NB4 (cell line): ENCODE results near the gene DNAJC15.

Source experiments
- CTCF ChIP-seq: IDR thresholded peaks from one replicate; pipeline ENCODE4 v1.5.1; 2012; ENCODE audit warnings: low read depth, low read length
- POLR2A ChIP-seq: IDR thresholded peaks from 2 replicates; pipeline ENCODE4 v1.6.1; 2011; ENCODE audit warnings: mild to moderate bottlenecking; ENCODE audit not compliant: insufficient read length; ENCODE audit errors: extremely low read depth
- TF ChIP-seq, protein P1 (sequence below): IDR thresholded peaks from 2 replicates; pipeline ENCODE4 v1.6.1; 2011; ENCODE audit warnings: low read depth, low read length

DNA sequence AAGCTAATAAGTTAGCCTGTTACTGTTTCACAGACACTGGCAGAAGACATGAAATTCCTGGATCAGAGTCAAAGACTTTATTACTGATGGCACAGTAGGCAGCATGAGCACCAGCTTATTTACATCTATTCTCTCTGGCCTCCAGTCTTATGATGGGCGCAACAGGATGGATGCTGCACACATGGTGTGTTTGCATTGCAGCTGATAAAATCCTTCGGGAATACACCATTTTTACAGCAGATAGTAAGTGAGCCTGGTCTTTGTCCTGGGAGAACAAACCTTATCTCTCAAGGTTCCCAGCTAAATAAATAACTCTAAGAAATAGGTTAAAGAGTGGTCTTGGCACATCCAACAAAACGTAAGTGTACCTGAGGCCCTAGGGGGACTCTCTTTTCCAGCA, 47.3 kb upstream of the DNAJC15 start:
- TF ChIP-seq CTCF (no peak), POLR2A (no peak)
- TF ChIP-seq, protein P1, sequence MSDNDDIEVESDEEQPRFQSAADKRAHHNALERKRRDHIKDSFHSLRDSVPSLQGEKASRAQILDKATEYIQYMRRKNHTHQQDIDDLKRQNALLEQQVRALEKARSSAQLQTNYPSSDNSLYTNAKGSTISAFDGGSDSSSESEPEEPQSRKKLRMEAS: no peak
